Skeletal muscle satellite cell (primary cell): ENCODE data around the gene COL23A1.
"Not testable (repeated sequence)": the region's sequence is repeated elsewhere in the genome, so short reads cannot be mapped to it uniquely, and the experiment has no call there.

Source experiments
- H3K27me3 ChIP-seq: 2 replicates; pipeline ENCODE4 v1.7.0; 2013; ENCODE audit warnings: low read length; ENCODE audit not compliant: control insufficient read depth, insufficient read depth
- H3K36me3 ChIP-seq: 2 replicates; pipeline ENCODE4 v1.7.0; 2013; ENCODE audit warnings: mild to moderate bottlenecking, control low read depth, low read length; ENCODE audit not compliant: insufficient read depth
- H3K4me1 ChIP-seq: 2 replicates; pipeline ENCODE4 v1.7.0; 2013; ENCODE audit warnings: low read length; ENCODE audit not compliant: control insufficient read depth, insufficient read depth
- H3K4me2 ChIP-seq: 2 replicates; pipeline ENCODE4 v1.7.0; 2013; ENCODE audit warnings: mild to moderate bottlenecking, low read length
- H3K4me3 ChIP-seq: 2 replicates; pipeline ENCODE4 v1.7.0; 2013; ENCODE audit warnings: low read length
- H3K9ac ChIP-seq: 2 replicates; pipeline ENCODE4 v1.7.0; 2013; ENCODE audit warnings: mild to moderate bottlenecking, low read depth, low read length, moderate library complexity
- H3K9me3 ChIP-seq: replicated peaks from 2 replicates; pipeline ENCODE4 v1.7.0; 2013; ENCODE audit warnings: mild to moderate bottlenecking, control low read depth, low read length

COL23A1 gene

GRCh38 chr5:178306430-178307225, 283.6 kb downstream of the COL23A1 start:
- peaks cover 6% of the 10 kb centered on the region for H3K9me3 ChIP-seq
- H3K27me3 ChIP-seq = no peaks in the 10 kb centered on the region
- no peaks in the 10 kb centered on the region for H3K36me3 ChIP-seq
- no peak overlapping the region for H3K4me2 ChIP-seq
- no peak overlapping the region for H3K4me3 ChIP-seq
- no peaks in the 10 kb centered on the region for H3K4me1 ChIP-seq
- H3K9ac ChIP-seq = no peak overlapping the region

- H3K9me3 ChIP-seq = peaks cover 8% of the 10 kb centered on the region
- H3K9ac ChIP-seq = no peak overlapping the region
Measured at GRCh38 chr5:178305801-178306200, 284.4 kb downstream of the COL23A1 start.

GRCh38 chr5:178304761-178305645, 285.2 kb downstream of the COL23A1 start:
- H3K4me1 ChIP-seq = no peaks in the 10 kb centered on the region
- no peaks in the 10 kb centered on the region for H3K27me3 ChIP-seq
- H3K9me3 ChIP-seq = peaks cover 3% of the 10 kb centered on the region

More at GRCh38 chr5:178305801-178306200, 284.4 kb downstream of the COL23A1 start:
- Histone ChIP-seq H3K27me3 (no peaks in the 10 kb centered on the region), H3K4me1 (no peaks in the 10 kb centered on the region), H3K4me3 (no peak overlapping the region), H3K4me2 (no peak overlapping the region), H3K36me3 (no peaks in the 10 kb centered on the region)

GRCh38 chr5:178304016-178304415, 286.2 kb downstream of the COL23A1 start:
- peaks cover 3% of the 10 kb centered on the region for H3K9me3 ChIP-seq
- H3K4me2 ChIP-seq = no peak overlapping the region
- H3K4me3 ChIP-seq = no peak overlapping the region
- H3K36me3 ChIP-seq = no peaks in the 10 kb centered on the region
- H3K4me1 ChIP-seq = no peaks in the 10 kb centered on the region
- no peaks in the 10 kb centered on the region for H3K27me3 ChIP-seq
- H3K9ac ChIP-seq = no peak overlapping the region

More at GRCh38 chr5:178304761-178305645, 285.2 kb downstream of the COL23A1 start:
- Histone ChIP-seq H3K9ac (no peak overlapping the region), H3K4me3 (no peak overlapping the region), H3K36me3 (no peaks in the 10 kb centered on the region), H3K4me2 (no peak overlapping the region)

GRCh38 chr5:178302321-178302720, 287.9 kb downstream of the COL23A1 start:
- not testable (repeated sequence) for H3K4me1 ChIP-seq, H3K9me3 ChIP-seq, H3K4me3 ChIP-seq, H3K4me2 ChIP-seq, H3K9ac ChIP-seq, H3K27me3 ChIP-seq, H3K36me3 ChIP-seq

- no peak overlapping the region for H3K9ac ChIP-seq
- H3K9me3 ChIP-seq = peaks cover 3% of the 10 kb centered on the region
- no peaks in the 10 kb centered on the region for H3K36me3 ChIP-seq
- no peaks in the 10 kb centered on the region for H3K27me3 ChIP-seq
- H3K4me1 ChIP-seq = no peaks in the 10 kb centered on the region
- H3K4me2 ChIP-seq = no peak overlapping the region
- H3K4me3 ChIP-seq = no peak overlapping the region
Measured at GRCh38 chr5:178301641-178302040, 288.6 kb downstream of the COL23A1 start.

GRCh38 chr5:178298283-178298807, 291.8 kb downstream of the COL23A1 start:
- no peak overlapping the region for H3K4me2 ChIP-seq
- H3K4me1 ChIP-seq = no peaks in the 10 kb centered on the region
- peaks cover 3% of the 10 kb centered on the region for H3K9me3 ChIP-seq
- no peak overlapping the region for H3K9ac ChIP-seq
- H3K4me3 ChIP-seq = no peak overlapping the region
- H3K36me3 ChIP-seq = no peaks in the 10 kb centered on the region
- H3K27me3 ChIP-seq = no peaks in the 10 kb centered on the region

GRCh38 chr5:178297751-178298150, 292.4 kb downstream of the COL23A1 start:
- Histone ChIP-seq H3K4me1 (no peaks in the 10 kb centered on the region), H3K4me3 (no peak overlapping the region), H3K4me2 (no peak overlapping the region), H3K27me3 (no peaks in the 10 kb centered on the region), H3K9me3 (peaks cover 3% of the 10 kb centered on the region), H3K9ac (no peak overlapping the region), H3K36me3 (no peaks in the 10 kb centered on the region)

GRCh38 chr5:178296066-178296465, 294.1 kb downstream of the COL23A1 start:
- Histone ChIP-seq H3K4me2 (no peak overlapping the region), H3K9ac (no peak overlapping the region), H3K4me1 (no peaks in the 10 kb centered on the region), H3K27me3 (no peaks in the 10 kb centered on the region), H3K9me3 (peaks cover 3% of the 10 kb centered on the region), H3K4me3 (no peak overlapping the region), H3K36me3 (no peaks in the 10 kb centered on the region)

GRCh38 chr5:178295589-178295988, 294.6 kb downstream of the COL23A1 start:
- no peak overlapping the region for H3K4me2 ChIP-seq
- no peaks in the 10 kb centered on the region for H3K27me3 ChIP-seq
- H3K9me3 ChIP-seq = no peaks in the 10 kb centered on the region
- H3K9ac ChIP-seq = no peak overlapping the region
- H3K4me3 ChIP-seq = no peak overlapping the region
- H3K36me3 ChIP-seq = no peaks in the 10 kb centered on the region
- H3K4me1 ChIP-seq = no peaks in the 10 kb centered on the region

- Histone ChIP-seq H3K4me1 (no peaks in the 10 kb centered on the region), H3K36me3 (no peaks in the 10 kb centered on the region), H3K9me3 (no peaks in the 10 kb centered on the region), H3K4me3 (no peak overlapping the region), H3K4me2 (no peak overlapping the region), H3K9ac (no peak overlapping the region), H3K27me3 (peaks cover 5% of the 10 kb centered on the region)
Measured at GRCh38 chr5:178293815-178294214, 296.4 kb downstream of the COL23A1 start.
